HepG2 (cell line): ENCODE data around the gene FXN. TPM values are rescaled to one million over a fixed set of nuclear protein-coding genes. Genes with fewer than 3 reads are reported as not detected.
A peak's percentile ranks its signal among the peaks of the same experiment; 100 is the strongest.

Experiments used
- GMEB1 ChIP-seq: sonication (generic); formaldehyde crosslinking; IDR thresholded peaks from 2 replicates; pipeline ENCODE4 v1.5.1; 2020; ENCODE audit warnings: missing genetic modification reagents, mild to moderate bottlenecking, borderline replicate concordance
- GRHL1 ChIP-seq: sonication (generic); formaldehyde crosslinking; conservative IDR thresholded peaks from 2 replicates; pipeline ENCODE4 v1.8.0; 2022; ENCODE audit warnings: missing genetic modification reagents
- HINFP ChIP-seq: sonication (generic); formaldehyde crosslinking; IDR thresholded peaks from 2 replicates; pipeline ENCODE4 v1.4.0; 2020; ENCODE audit warnings: low read depth, mild to moderate bottlenecking, missing genetic modification reagents
- KDM2A ChIP-seq: sonication (generic); formaldehyde crosslinking; IDR thresholded peaks from 2 replicates; pipeline ENCODE4 v1.4.0; 2020; ENCODE audit warnings: low read depth, missing genetic modification reagents, borderline replicate concordance
- KMT2B ChIP-seq: IDR thresholded peaks from 2 replicates; pipeline ENCODE4 v1.6.1; 2016; ENCODE audit warnings: missing genetic modification reagents, missing compliant biosample characterization
- MED8 ChIP-seq: sonication (generic); formaldehyde crosslinking; IDR thresholded peaks from 2 replicates; pipeline ENCODE4 v1.8.1; 2023; ENCODE audit warnings: mild to moderate bottlenecking, missing genetic modification reagents; ENCODE audit not compliant: insufficient replicate concordance
- PHB2 ChIP-seq: fragments of 450-650 bp; IDR thresholded peaks from 2 replicates; pipeline ENCODE4 v1.6.1; 2018; ENCODE audit not compliant: partially characterized antibody
- RAD51 ChIP-seq: fragments of 450-650 bp; IDR thresholded peaks from 2 replicates; pipeline ENCODE4 v1.6.1; 2016; ENCODE audit warnings: borderline replicate concordance
- SPEN ChIP-seq: sonication (generic); formaldehyde crosslinking; IDR thresholded peaks from 2 replicates; pipeline ENCODE4 v1.5.1; 2020; ENCODE audit warnings: low read depth, mild to moderate bottlenecking, missing genetic modification reagents
- TOPORS ChIP-seq: sonication (generic); formaldehyde crosslinking; IDR thresholded peaks from 2 replicates; pipeline ENCODE4 v1.8.0; 2023; ENCODE audit warnings: mild to moderate bottlenecking, missing genetic modification reagents
- TSC22D2 ChIP-seq: sonication (generic); formaldehyde crosslinking; IDR thresholded peaks from 2 replicates; pipeline ENCODE4 v1.5.1; 2020; ENCODE audit warnings: missing genetic modification reagents, mild to moderate bottlenecking, borderline replicate concordance
- YY1 ChIP-seq: IDR thresholded peaks from 2 replicates; pipeline ENCODE4 v1.6.1; 2011; ENCODE audit warnings: low read length, low read depth, moderate library complexity, mild to moderate bottlenecking; ENCODE audit not compliant: insufficient read depth, insufficient replicate concordance
- ZBTB3 ChIP-seq: sonication (generic); formaldehyde crosslinking; IDR thresholded peaks from 2 replicates; pipeline ENCODE4 v1.4.0; 2020; ENCODE audit warnings: low read depth, mild to moderate bottlenecking, moderate library complexity, missing genetic modification reagents, borderline replicate concordance
- ZBTB7A ChIP-seq: sonication (generic); formaldehyde crosslinking; IDR thresholded peaks from 2 replicates; pipeline ENCODE4 v1.8.0; 2022; ENCODE audit warnings: mild to moderate bottlenecking, missing genetic modification reagents
- ZFP1 ChIP-seq: IDR thresholded peaks from 2 replicates; pipeline ENCODE4 v1.6.1; 2016
- ZNF512 ChIP-seq: sonication (generic); formaldehyde crosslinking; IDR thresholded peaks from 2 replicates; pipeline ENCODE4 v1.4.0; 2020; ENCODE audit warnings: mild to moderate bottlenecking, missing genetic modification reagents
- ZSCAN25 ChIP-seq: sonication (generic); formaldehyde crosslinking; IDR thresholded peaks from 2 replicates; pipeline ENCODE4 v1.8.0; 2022; ENCODE audit warnings: mild to moderate bottlenecking, missing genetic modification reagents
- polyA plus RNA-seq, 8 experiments: library from polyadenylated mRNA; depleted of rRNA in 3 of 8; stranded (reverse) in 7 of 8; unstranded in 1 of 8; fragments of >200 nt; fragmentation: Illumina TruSeq in 4 of 8; extraction: Trizol in 4 of 8; gene quantifications; 2 replicates each; pipeline versions ENCODE4 v1.2.1 to v1.2.3, GENCODE V29; 2011 to 2016; ENCODE audit warnings: low read depth in 4 of 8, missing spikeins in 1 of 8, mixed read lengths in 1 of 8; ENCODE audit not compliant: insufficient read depth in 1 of 8
- total RNA-seq, 5 experiments: library from RNA; depleted of rRNA; stranded (reverse); fragments of >200 nt; fragmentation: Illumina TruSeq; extraction: Trizol; gene quantifications; 2 replicates each; pipeline ENCODE4 v1.2.3, GENCODE V29; 2016; ENCODE audit warnings: low read depth in 1 of 5

Gene FXN
- total and polyA plus RNA-seq, 2 of the 13 experiments (the other 11 are each of a cell fraction or from before 2014, with no cell fraction given) = 24.1 to 26.0 TPM

- TF ChIP-seq HINFP = no peak
- no peak for TF ChIP-seq YY1
- no peak for TF ChIP-seq SPEN (CRISPR knock-in tag)
- no peak for TF ChIP-seq MED8 (CRISPR knock-in tag)
- TF ChIP-seq PHB2 = no peak
- TF ChIP-seq ZFP1 = peak; percentile 38; the same call in 1 of the 2 replicates
- TF ChIP-seq ZNF512 (CRISPR knock-in tag) = no peak
- no peak for TF ChIP-seq GRHL1 (CRISPR knock-in tag)
- TF ChIP-seq KDM2A (CRISPR knock-in tag) = no peak
- no peak for TF ChIP-seq TOPORS (CRISPR knock-in tag)
- no peak for TF ChIP-seq TSC22D2 (CRISPR knock-in tag)
- no peak for TF ChIP-seq ZBTB7A (CRISPR knock-in tag)
- no peak for TF ChIP-seq ZSCAN25 (CRISPR knock-in tag)
- TF ChIP-seq RAD51 = no peak
- no peak for TF ChIP-seq GMEB1
- 0 out of 2 replicates have a peak, but pooled peaks have one; percentile 26 for TF ChIP-seq KMT2B (CRISPR knock-in tag)
- TF ChIP-seq ZBTB3 (CRISPR knock-in tag) = no peak
These were observed 96.1 kb downstream of the FXN start (continued) for GRCh38 chr9:69131682-69132081.
